Measurements from ENCODE around the gene TUBA1C. TPM values are rescaled to one million over a fixed set of nuclear protein-coding genes. Genes with fewer than 3 reads are reported as not detected.

Gene TUBA1C
- total and polyA plus RNA-seq, 9 of the 15 experiments (the other 6 are each of a cell fraction or from before 2014, with no cell fraction given): 755 to 3,012 (median 914) TPM

DNA sequence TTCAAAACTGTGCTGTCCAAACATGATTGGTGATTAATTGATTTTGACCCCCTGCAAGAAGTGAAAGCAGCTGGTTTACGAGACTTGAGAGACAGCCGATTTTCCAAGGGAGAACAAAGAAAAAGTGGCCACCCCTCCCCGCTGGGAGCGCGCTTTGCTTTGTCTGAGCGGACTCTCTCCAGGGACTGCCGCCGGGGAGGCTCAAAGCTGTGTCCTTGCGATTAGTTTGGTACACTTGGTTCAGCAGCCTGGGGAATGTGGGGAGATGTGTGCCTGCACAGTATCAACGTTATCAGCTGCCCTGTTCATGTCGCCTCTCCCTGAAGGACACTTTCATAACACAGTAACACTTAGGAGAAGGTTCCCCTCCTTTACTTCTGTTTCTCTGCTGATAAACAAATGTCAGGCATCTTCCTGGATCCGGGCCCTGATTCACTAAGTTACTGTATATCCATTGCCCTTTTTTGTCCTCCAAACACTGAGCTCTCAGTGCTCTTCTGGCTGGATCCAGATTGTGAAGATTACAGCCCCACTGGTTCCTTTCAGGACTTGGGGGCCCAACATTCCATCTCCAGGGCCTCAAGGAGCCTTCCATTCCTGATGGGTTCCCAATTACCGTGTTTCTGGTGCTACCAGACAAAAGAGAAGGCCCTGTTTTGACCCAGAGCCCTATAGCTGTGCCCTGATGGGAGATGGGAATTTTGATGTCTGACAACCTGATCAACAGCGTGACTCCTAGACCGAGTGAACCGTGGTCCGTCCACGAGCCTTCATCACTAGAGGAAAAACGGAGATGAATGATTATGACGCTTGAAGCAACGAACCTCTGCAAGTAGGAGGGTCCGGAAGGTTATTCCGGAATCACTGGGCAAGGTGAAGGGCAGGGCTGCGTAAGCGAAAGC, 31.7 kb upstream of the TUBA1C start (continued):
- TF ChIP-seq, protein P1, sequence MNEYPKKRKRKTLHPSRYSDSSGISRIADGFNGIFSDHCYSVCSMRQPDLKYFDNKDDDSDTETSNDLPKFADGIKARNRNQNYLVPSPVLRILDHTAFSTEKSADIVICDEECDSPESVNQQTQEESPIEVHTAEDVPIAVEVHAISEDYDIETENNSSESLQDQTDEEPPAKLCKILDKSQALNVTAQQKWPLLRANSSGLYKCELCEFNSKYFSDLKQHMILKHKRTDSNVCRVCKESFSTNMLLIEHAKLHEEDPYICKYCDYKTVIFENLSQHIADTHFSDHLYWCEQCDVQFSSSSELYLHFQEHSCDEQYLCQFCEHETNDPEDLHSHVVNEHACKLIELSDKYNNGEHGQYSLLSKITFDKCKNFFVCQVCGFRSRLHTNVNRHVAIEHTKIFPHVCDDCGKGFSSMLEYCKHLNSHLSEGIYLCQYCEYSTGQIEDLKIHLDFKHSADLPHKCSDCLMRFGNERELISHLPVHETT (CRISPR knock-in tag; conservative IDR thresholded peaks at IDR 0.05 in 1 of 2, IDR thresholded peaks at IDR 0.05 in 1 of 2): peak in 1 of 2 experiments; percentile 80; a peak in 2 of 4 replicates
- TF ChIP-seq, protein P2, sequence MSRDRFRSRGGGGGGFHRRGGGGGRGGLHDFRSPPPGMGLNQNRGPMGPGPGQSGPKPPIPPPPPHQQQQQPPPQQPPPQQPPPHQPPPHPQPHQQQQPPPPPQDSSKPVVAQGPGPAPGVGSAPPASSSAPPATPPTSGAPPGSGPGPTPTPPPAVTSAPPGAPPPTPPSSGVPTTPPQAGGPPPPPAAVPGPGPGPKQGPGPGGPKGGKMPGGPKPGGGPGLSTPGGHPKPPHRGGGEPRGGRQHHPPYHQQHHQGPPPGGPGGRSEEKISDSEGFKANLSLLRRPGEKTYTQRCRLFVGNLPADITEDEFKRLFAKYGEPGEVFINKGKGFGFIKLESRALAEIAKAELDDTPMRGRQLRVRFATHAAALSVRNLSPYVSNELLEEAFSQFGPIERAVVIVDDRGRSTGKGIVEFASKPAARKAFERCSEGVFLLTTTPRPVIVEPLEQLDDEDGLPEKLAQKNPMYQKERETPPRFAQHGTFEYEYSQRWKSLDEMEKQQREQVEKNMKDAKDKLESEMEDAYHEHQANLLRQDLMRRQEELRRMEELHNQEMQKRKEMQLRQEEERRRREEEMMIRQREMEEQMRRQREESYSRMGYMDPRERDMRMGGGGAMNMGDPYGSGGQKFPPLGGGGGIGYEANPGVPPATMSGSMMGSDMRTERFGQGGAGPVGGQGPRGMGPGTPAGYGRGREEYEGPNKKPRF (IDR thresholded peaks at IDR 0.05; ENCODE audit: low read depth, low read length): no peak
- TF ChIP-seq ATF6 (CRISPR knock-in tag; IDR thresholded peaks at IDR 0.05) (0 out of 2 replicates have a peak, but pooled peaks have one; percentile 35), DMBX1 (CRISPR knock-in tag; IDR thresholded peaks at IDR 0.05; ENCODE audit: borderline replicate concordance) (peak; percentile 95), ZNF586 (CRISPR knock-in tag; conservative IDR thresholded peaks at IDR 0.05) (no peak), HNRNPLL (IDR thresholded peaks at IDR 0.05; ENCODE audit: low read depth, low read length, poor library complexity, severe bottlenecking) (peak; percentile 46), EP300 (IDR thresholded peaks at IDR 0.05; ENCODE audit: low read length) (peak; percentile 88), IFI16 (CRISPR knock-in tag; IDR thresholded peaks at IDR 0.05) (no peak), ZNF3 (CRISPR knock-in tag; IDR thresholded peaks at IDR 0.05) (no peak), STAT5A (IDR thresholded peaks at IDR 0.05; ENCODE audit: borderline replicate concordance, low read length) (peak; percentile 95), ZNF41 (CRISPR knock-in tag; conservative IDR thresholded peaks at IDR 0.05) (no peak), MAZ (CRISPR knock-in tag; conservative IDR thresholded peaks at IDR 0.05 in 1 of 2, IDR thresholded peaks at IDR 0.05 in 1 of 2) (peak; percentile 41 to 66)
- TF ChIP-seq, protein P3, sequence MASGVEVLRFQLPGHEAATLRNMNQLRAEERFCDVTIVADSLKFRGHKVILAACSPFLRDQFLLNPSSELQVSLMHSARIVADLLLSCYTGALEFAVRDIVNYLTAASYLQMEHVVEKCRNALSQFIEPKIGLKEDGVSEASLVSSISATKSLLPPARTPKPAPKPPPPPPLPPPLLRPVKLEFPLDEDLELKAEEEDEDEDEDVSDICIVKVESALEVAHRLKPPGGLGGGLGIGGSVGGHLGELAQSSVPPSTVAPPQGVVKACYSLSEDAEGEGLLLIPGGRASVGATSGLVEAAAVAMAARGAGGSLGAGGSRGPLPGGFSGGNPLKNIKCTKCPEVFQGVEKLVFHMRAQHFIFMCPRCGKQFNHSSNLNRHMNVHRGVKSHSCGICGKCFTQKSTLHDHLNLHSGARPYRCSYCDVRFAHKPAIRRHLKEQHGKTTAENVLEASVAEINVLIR (CRISPR knock-in tag; IDR thresholded peaks at IDR 0.05): no peak
- TF ChIP-seq, protein P4, sequence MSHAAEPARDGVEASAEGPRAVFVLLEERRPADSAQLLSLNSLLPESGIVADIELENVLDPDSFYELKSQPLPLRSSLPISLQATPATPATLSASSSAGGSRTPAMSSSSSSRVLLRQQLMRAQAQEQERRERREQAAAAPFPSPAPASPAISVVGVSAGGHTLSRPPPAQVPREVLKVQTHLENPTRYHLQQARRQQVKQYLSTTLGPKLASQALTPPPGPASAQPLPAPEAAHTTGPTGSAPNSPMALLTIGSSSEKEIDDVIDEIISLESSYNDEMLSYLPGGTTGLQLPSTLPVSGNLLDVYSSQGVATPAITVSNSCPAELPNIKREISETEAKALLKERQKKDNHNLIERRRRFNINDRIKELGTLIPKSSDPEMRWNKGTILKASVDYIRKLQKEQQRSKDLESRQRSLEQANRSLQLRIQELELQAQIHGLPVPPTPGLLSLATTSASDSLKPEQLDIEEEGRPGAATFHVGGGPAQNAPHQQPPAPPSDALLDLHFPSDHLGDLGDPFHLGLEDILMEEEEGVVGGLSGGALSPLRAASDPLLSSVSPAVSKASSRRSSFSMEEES (CRISPR knock-in tag; IDR thresholded peaks at IDR 0.05): no peak; the same call in 1 of the 2 replicates

All from K562 (cell line).